GM21529 (cell line): Measurements from ENCODE around the gene SULF2.

Experiments used
- ATAC-seq: cut with Tn5 transposase; IDR thresholded peaks from one replicate; pipeline ENCODE4 v1.9.1; 2021; ENCODE audit not compliant: unreplicated experiment

Gene SULF2

GRCh38 chr20:47762699-47763268 lies 22.5 kb downstream of the SULF2 start:
- no peak for ATAC-seq

- no peak for ATAC-seq
Measured at GRCh38 chr20:47761482-47762047, 23.7 kb downstream of the SULF2 start.

GRCh38 chr20:47760686-47761481 lies 24.4 kb downstream of the SULF2 start:
- no peak for ATAC-seq

GRCh38 chr20:47758517-47759450 lies 26.5 kb downstream of the SULF2 start:
- no peak for ATAC-seq

- no peak for ATAC-seq
Measured at GRCh38 chr20:47757145-47758035, 27.9 kb downstream of the SULF2 start.

GRCh38 chr20:47754946-47755652 lies 30.2 kb downstream of the SULF2 start:
- ATAC-seq: no peak

- ATAC-seq: no peak
Measured at GRCh38 chr20:47754388-47754715, 30.9 kb downstream of the SULF2 start.

GRCh38 chr20:47753576-47754387 lies 31.5 kb downstream of the SULF2 start:
- no peak for ATAC-seq

GRCh38 chr20:47751449-47751848 lies 33.8 kb downstream of the SULF2 start:
- ATAC-seq: no peak

GRCh38 chr20:47749339-47749738 lies 35.9 kb downstream of the SULF2 start:
- no peak for ATAC-seq

GRCh38 chr20:47748823-47749222 lies 36.5 kb downstream of the SULF2 start:
- no peak for ATAC-seq

- ATAC-seq: no peak
Measured at GRCh38 chr20:47748069-47748468, 37.2 kb downstream of the SULF2 start.

GRCh38 chr20:47747669-47748031 lies 37.6 kb downstream of the SULF2 start:
- no peak for ATAC-seq

- no peak for ATAC-seq
Measured at GRCh38 chr20:47744803-47745202, 40.5 kb downstream of the SULF2 start.

- no peak for ATAC-seq
Measured at GRCh38 chr20:47743671-47744070, 41.6 kb downstream of the SULF2 start.

GRCh38 chr20:47741669-47742608 lies 43.3 kb downstream of the SULF2 start:
- ATAC-seq: no peak

- ATAC-seq: no peak
Measured at GRCh38 chr20:47740862-47741184, 44.5 kb downstream of the SULF2 start.
